DOHH2 (cell line): Measurements from ENCODE around the gene SLC6A6.
"Not testable (repeated sequence)": the region's sequence is repeated elsewhere in the genome, so short reads cannot be mapped to it uniquely, and the experiment has no call there.

ENCODE experiments used
- H3F3A ChIP-seq: fragments of 200-600 bp; sonication (generic), shearing (Covaris generic); 2 replicates; pipeline ENCODE4 v1.6.0; 2016; ENCODE audit warnings: antibody characterized with exemption, mild to moderate bottlenecking; ENCODE audit not compliant: control insufficient read depth, insufficient read depth
- H3K27ac ChIP-seq: fragments of 200-600 bp; sonication (generic); 2 replicates; pipeline ENCODE4 v1.5.1; 2014; ENCODE audit warnings: low read depth, mild to moderate bottlenecking, low read length, moderate library complexity
- H3K27me3 ChIP-seq: fragments of 200-600 bp; sonication (generic); 2 replicates; pipeline ENCODE4 v1.6.1; 2014; ENCODE audit warnings: mild to moderate bottlenecking, low read length, mixed read lengths; ENCODE audit not compliant: control insufficient read depth
- H3K36me3 ChIP-seq: fragments of 200-600 bp; sonication (generic); 2 replicates; pipeline ENCODE4 v1.6.1; 2014; ENCODE audit warnings: mild to moderate bottlenecking, low read length, moderate library complexity, mixed read lengths; ENCODE audit not compliant: control insufficient read depth
- H3K4me1 ChIP-seq: fragments of 200-600 bp; sonication (generic); 2 replicates; pipeline ENCODE4 v1.6.1; 2014; ENCODE audit warnings: mild to moderate bottlenecking, low read length, mixed read lengths; ENCODE audit not compliant: control insufficient read depth
- H3K4me2 ChIP-seq: fragments of 200-600 bp; sonication (generic); 2 replicates; pipeline ENCODE4 v1.6.0; 2014; ENCODE audit warnings: mild to moderate bottlenecking, low read length, moderate library complexity
- H3K4me3 ChIP-seq: fragments of 200-600 bp; sonication (generic); 2 replicates; pipeline ENCODE4 v1.5.1; 2014; ENCODE audit warnings: mild to moderate bottlenecking, low read length, mixed read lengths
- H3K79me2 ChIP-seq: fragments of 200-600 bp; sonication (generic); 2 replicates; pipeline ENCODE4 v1.6.1; 2014; ENCODE audit warnings: mild to moderate bottlenecking, low read length, mixed read lengths; ENCODE audit not compliant: control insufficient read depth
- H3K9me2 ChIP-seq: fragments of 200-600 bp; sonication (generic); replicated peaks from 2 replicates; pipeline ENCODE4 v1.6.1; 2014; ENCODE audit warnings: mild to moderate bottlenecking, low read length, mixed read lengths; ENCODE audit not compliant: control insufficient read depth
- H3K9me3 ChIP-seq: fragments of 200-600 bp; sonication (generic); 2 replicates; pipeline ENCODE4 v1.6.1; 2014; ENCODE audit warnings: antibody characterized with exemption, low read length, mixed read lengths; ENCODE audit not compliant: control insufficient read depth, insufficient read depth
- H4K20me1 ChIP-seq: fragments of 200-600 bp; sonication (generic); 2 replicates; pipeline ENCODE4 v1.6.0; 2014; ENCODE audit warnings: low read depth, mild to moderate bottlenecking, antibody characterized with exemption, low read length, moderate library complexity; ENCODE audit not compliant: control insufficient read depth, insufficient read depth
- EZH2phosphoT487 ChIP-seq: fragments of 200-600 bp; sonication (generic); IDR thresholded peaks from 2 replicates; pipeline ENCODE4 v1.6.1; 2017; ENCODE audit warnings: borderline replicate concordance, mild to moderate bottlenecking, antibody characterized with exemption, low read length, moderate library complexity, mixed read lengths
- TF ChIP-seq, protein P1 (sequence below): fragments of 200-600 bp; sonication (generic); IDR thresholded peaks from one replicate; pipeline ENCODE4 v1.5.1; 2014; ENCODE audit warnings: antibody characterized with exemption, mild to moderate bottlenecking, low read depth, low read length; ENCODE audit not compliant: poor library complexity, severe bottlenecking

SLC6A6 gene

DNA sequence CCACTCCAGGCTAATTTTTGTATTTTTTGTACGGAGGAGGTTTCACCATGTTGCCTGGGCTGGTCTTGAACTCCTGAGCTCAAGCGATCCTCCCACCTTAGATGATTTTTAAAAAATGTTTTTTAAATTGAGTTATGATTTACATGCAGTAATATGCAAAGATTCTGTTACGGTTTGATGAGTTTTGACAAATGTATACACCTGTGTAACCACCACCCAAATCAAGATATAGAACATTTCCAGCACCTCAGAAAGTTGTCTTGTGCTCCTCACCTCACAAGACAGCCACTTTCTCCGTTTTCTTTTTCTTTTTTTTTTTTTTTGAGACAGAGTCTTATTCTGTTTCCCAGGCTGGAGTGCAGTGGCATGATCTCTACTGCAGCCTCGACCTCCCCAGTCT, 4.8 kb downstream of the SLC6A6 start:
- H3F3A ChIP-seq: peaks cover 18% of the 10 kb centered on the region
- peak overlapping the region; percentile 82 for H3K4me2 ChIP-seq
- no peaks in the 10 kb centered on the region for H3K27me3 ChIP-seq
- peaks cover 79% of the 10 kb centered on the region for H3K4me1 ChIP-seq
- H3K79me2 ChIP-seq: peaks cover 97% of the 10 kb centered on the region
- peaks cover 24% of the 10 kb centered on the region for H4K20me1 ChIP-seq
- peak overlapping the region; percentile 98 for H3K4me3 ChIP-seq
- no peaks in the 10 kb centered on the region for H3K9me2 ChIP-seq
- no peaks in the 10 kb centered on the region for H3K9me3 ChIP-seq
- peak overlapping the region; percentile 87 for H3K27ac ChIP-seq
- no peak for TF ChIP-seq EZH2phosphoT487
- TF ChIP-seq, protein P1, sequence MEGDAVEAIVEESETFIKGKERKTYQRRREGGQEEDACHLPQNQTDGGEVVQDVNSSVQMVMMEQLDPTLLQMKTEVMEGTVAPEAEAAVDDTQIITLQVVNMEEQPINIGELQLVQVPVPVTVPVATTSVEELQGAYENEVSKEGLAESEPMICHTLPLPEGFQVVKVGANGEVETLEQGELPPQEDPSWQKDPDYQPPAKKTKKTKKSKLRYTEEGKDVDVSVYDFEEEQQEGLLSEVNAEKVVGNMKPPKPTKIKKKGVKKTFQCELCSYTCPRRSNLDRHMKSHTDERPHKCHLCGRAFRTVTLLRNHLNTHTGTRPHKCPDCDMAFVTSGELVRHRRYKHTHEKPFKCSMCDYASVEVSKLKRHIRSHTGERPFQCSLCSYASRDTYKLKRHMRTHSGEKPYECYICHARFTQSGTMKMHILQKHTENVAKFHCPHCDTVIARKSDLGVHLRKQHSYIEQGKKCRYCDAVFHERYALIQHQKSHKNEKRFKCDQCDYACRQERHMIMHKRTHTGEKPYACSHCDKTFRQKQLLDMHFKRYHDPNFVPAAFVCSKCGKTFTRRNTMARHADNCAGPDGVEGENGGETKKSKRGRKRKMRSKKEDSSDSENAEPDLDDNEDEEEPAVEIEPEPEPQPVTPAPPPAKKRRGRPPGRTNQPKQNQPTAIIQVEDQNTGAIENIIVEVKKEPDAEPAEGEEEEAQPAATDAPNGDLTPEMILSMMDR: no peak
- peaks cover 79% of the 10 kb centered on the region for H3K36me3 ChIP-seq

DNA sequence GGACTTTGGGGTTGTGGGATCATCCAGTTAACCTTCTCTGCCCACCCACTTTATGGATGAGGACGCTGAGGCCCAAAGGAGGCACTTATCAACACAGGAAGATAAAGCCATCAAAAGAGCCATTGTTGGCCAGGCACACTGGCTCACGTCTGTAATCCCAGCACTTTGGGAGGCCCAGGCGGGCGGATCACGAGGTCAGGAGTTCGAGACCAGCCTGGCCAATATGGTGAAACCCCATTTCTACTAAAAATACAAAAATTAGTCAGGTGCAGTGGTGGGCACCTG, 7.3 kb downstream of the SLC6A6 start:
- not testable (repeated sequence) for H3K27me3 ChIP-seq, H3K27ac ChIP-seq, H3K9me2 ChIP-seq, H3K9me3 ChIP-seq, H3K4me2 ChIP-seq, H3K4me3 ChIP-seq
- peaks cover 18% of the 10 kb centered on the region for H3F3A ChIP-seq
- H3K79me2 ChIP-seq: peaks cover 100% of the 10 kb centered on the region
- H4K20me1 ChIP-seq: peaks cover 24% of the 10 kb centered on the region
- H3K36me3 ChIP-seq: peaks cover 66% of the 10 kb centered on the region
- peaks cover 93% of the 10 kb centered on the region for H3K4me1 ChIP-seq

DNA sequence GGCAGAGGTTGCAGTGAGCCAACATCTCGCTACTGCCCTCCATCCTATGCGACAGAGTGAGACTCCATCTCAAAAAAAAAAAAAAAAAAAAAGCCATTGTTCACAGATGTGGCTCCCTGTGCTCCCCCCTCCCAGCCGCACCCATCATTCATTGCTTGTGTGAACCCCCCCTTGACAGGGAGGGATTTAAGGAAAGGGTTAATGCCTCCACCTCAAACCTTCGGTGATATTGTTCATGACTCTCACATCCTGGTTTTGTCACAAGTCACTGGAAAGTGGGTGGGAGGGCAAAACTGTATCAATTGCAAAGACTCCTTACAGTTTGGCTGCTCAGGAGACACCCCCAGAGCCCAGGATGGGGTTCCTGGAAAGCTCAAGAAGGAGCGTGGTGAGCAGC, 7.7 kb downstream of the SLC6A6 start:
- Histone ChIP-seq H3K27ac (no peak overlapping the region), H3K27me3 (no peaks in the 10 kb centered on the region), H3K79me2 (peaks cover 100% of the 10 kb centered on the region), H3K9me3 (no peaks in the 10 kb centered on the region), H3F3A (peaks cover 17% of the 10 kb centered on the region), H3K4me3 (no peak overlapping the region), H3K4me2 (no peak overlapping the region), H3K4me1 (peaks cover 89% of the 10 kb centered on the region), H4K20me1 (peaks cover 26% of the 10 kb centered on the region), H3K36me3 (peaks cover 66% of the 10 kb centered on the region), H3K9me2 (no peaks in the 10 kb centered on the region)
- TF ChIP-seq, protein P1: no peak
- no peak for TF ChIP-seq EZH2phosphoT487

DNA sequence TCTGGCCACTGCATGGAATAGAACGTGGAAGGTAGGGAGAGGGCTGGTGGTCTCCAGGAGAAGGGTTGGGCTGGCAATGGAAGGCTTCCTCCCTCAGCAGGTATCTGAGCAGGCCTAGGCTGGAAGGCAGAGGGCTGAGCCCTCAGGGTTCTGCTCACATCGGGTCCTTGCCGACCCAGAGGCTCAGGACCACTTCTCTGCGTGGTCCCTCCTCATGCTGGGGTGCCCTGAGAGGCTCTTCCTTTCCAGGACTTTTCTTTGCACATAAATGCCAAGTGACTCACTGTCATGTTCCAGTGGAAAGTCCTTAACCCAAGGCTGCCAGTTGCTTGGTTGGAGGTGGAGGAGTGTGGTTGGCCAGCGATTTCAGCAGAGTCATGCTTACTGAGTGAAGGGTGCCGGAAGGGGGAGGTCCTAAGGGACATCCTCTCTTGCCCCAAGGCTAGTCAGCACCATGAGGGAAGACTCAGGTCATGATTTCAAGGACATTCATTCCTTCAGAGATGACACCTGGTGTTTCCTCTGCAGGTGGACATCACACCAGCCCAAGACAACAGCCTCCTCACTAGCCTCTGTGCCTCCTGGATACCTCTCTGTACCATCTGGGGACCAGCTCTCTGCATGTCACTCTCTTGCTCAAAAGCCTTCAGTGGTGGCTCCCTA, 8.2 kb downstream of the SLC6A6 start:
- H3K79me2 ChIP-seq: peaks cover 100% of the 10 kb centered on the region
- H3K27ac ChIP-seq: no peak overlapping the region
- H3K4me2 ChIP-seq: no peak overlapping the region
- H3K27me3 ChIP-seq: no peaks in the 10 kb centered on the region
- no peak overlapping the region for H3K4me3 ChIP-seq
- peaks cover 21% of the 10 kb centered on the region for H4K20me1 ChIP-seq
- TF ChIP-seq, protein P1: no peak
- TF ChIP-seq EZH2phosphoT487: no peak
- peaks cover 14% of the 10 kb centered on the region; the same call in 1 of the 2 replicates for H3F3A ChIP-seq
- peaks cover 84% of the 10 kb centered on the region for H3K4me1 ChIP-seq
- peaks cover 66% of the 10 kb centered on the region for H3K36me3 ChIP-seq
- H3K9me3 ChIP-seq: no peaks in the 10 kb centered on the region
- no peaks in the 10 kb centered on the region for H3K9me2 ChIP-seq
